ENCODE data around the gene KIAA0586. TPM values are rescaled to one million over a fixed set of nuclear protein-coding genes. Genes with fewer than 3 reads are reported as not detected.

The KIAA0586 gene
- total and polyA plus RNA-seq, 10 of the 15 experiments (the other 5 are each of a cell fraction or from before 2014, with no cell fraction given) = 7.1 to 27.6 (median 19.1) TPM

DNA sequence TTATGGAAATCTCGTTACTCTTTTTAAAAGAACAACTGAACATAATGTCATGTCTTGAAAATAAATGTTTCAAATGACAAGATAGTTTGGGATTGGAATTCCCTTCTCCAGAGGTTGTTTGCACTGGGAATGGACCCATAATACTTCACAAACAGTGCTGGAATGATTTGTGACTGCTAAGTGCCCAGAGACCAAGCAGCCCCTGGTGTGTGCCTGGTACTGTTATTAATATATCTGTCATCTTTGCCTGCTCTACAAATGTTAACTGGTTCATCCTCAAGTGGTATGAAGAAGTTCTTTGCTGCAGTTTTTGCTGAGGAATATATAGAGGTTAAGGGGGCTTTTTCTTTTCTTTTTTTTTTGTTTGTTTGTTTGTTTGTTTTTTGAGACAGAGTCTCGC is 145.3 kb downstream of the KIAA0586 start:
- Histone ChIP-seq H3K4me3 (no peak overlapping the region), H4K20me1 (ENCODE audit: control insufficient read depth, insufficient read depth) (no peaks in the 10 kb centered on the region), H3K79me2 (ENCODE audit: control insufficient read depth, insufficient read depth, low read length) (no peaks in the 10 kb centered on the region), H3K4me2 (ENCODE audit: control insufficient read depth, insufficient read depth) (no peak overlapping the region), H2AFZ (ENCODE audit: control insufficient read depth, low read depth, low read length) (no peak overlapping the region), H3K9ac (ENCODE audit: control insufficient read depth, insufficient read depth, low read length) (no peak overlapping the region), H3K9me3 (replicated peaks; ENCODE audit: control insufficient read depth, insufficient read depth, low read length) (no peaks in the 10 kb centered on the region), H3K27me3 (replicated peaks in 1 of 2; ENCODE audit: control insufficient read depth in 2 of 2, insufficient read depth in 2 of 2, low read length in 1 of 2) (no peaks in the 10 kb centered on the region), H3K27ac (ENCODE audit: control insufficient read depth, insufficient read depth) (no peak overlapping the region), H3K36me3 (ENCODE audit: control insufficient read depth in 2 of 2, insufficient read depth in 2 of 2, low read length in 1 of 2) (no peaks in the 10 kb centered on the region), H3K4me1 (ENCODE audit: control insufficient read depth, insufficient read depth, low read length) (no peaks in the 10 kb centered on the region)
- no TSS peak for BruUV-seq (replicated peaks)
- ChIA-PET CTCF (interaction anchor here (0.7 kb wide), 1 partner anchor 605 kb away, joined by 3 read pairs; no protein-coding TSS in a partner anchor), POLR2A (no interaction called here), SMC1A (ENCODE audit: uncharacterized antibody, unreplicated experiment) (interaction anchor here (1.2 kb wide), 3 partner anchors 12 to 72 kb away, joined by 3 to 4 read pairs (median 4); no protein-coding TSS in a partner anchor), RAD21 (ENCODE audit: unreplicated experiment) (interaction anchor here (1.1 kb wide), 1 partner anchor 552 kb away, joined by 3 read pairs; no protein-coding TSS in a partner anchor)
- FAIRE-seq (no peak), DNase-seq (ENCODE audit: low read depth, low spot score) (no peak), ATAC-seq (no peak)
- TF ChIP-seq, protein P1, sequence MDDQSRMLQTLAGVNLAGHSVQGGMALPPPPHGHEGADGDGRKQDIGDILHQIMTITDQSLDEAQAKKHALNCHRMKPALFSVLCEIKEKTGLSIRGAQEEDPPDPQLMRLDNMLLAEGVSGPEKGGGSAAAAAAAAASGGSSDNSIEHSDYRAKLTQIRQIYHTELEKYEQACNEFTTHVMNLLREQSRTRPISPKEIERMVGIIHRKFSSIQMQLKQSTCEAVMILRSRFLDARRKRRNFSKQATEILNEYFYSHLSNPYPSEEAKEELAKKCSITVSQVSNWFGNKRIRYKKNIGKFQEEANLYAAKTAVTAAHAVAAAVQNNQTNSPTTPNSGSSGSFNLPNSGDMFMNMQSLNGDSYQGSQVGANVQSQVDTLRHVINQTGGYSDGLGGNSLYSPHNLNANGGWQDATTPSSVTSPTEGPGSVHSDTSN (IDR thresholded peaks at IDR 0.05; ENCODE audit: insufficient replicate concordance, low read depth, low read length) = no peak
- TF ChIP-seq, protein P2, sequence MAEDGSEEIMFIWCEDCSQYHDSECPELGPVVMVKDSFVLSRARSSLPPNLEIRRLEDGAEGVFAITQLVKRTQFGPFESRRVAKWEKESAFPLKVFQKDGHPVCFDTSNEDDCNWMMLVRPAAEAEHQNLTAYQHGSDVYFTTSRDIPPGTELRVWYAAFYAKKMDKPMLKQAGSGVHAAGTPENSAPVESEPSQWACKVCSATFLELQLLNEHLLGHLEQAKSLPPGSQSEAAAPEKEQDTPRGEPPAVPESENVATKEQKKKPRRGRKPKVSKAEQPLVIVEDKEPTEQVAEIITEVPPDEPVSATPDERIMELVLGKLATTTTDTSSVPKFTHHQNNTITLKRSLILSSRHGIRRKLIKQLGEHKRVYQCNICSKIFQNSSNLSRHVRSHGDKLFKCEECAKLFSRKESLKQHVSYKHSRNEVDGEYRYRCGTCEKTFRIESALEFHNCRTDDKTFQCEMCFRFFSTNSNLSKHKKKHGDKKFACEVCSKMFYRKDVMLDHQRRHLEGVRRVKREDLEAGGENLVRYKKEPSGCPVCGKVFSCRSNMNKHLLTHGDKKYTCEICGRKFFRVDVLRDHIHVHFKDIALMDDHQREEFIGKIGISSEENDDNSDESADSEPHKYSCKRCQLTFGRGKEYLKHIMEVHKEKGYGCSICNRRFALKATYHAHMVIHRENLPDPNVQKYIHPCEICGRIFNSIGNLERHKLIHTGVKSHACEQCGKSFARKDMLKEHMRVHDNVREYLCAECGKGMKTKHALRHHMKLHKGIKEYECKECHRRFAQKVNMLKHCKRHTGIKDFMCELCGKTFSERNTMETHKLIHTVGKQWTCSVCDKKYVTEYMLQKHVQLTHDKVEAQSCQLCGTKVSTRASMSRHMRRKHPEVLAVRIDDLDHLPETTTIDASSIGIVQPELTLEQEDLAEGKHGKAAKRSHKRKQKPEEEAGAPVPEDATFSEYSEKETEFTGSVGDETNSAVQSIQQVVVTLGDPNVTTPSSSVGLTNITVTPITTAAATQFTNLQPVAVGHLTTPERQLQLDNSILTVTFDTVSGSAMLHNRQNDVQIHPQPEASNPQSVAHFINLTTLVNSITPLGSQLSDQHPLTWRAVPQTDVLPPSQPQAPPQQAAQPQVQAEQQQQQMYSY (CRISPR knock-in tag; IDR thresholded peaks at IDR 0.05) = no peak
- no peak for TF ChIP-seq KAT2A (conservative IDR thresholded peaks at IDR 0.05; ENCODE audit: control insufficient read depth, low read depth, low read length)
- no peak for TF ChIP-seq HDAC6 (IDR thresholded peaks at IDR 0.05; ENCODE audit: unreplicated experiment)
- TF ChIP-seq TAF1 (IDR thresholded peaks at IDR 0.05; ENCODE audit: borderline replicate concordance, low read depth, low read length) = no peak
- TF ChIP-seq ZNF384 (IDR thresholded peaks at IDR 0.05; ENCODE audit: borderline replicate concordance, low read depth, low read length) = no peak
- no peak for TF ChIP-seq HDGF (IDR thresholded peaks at IDR 0.05)
- no peak for TF ChIP-seq ESRRA (IDR thresholded peaks at IDR 0.05; ENCODE audit: low read length)
- TF ChIP-seq, protein P3, sequence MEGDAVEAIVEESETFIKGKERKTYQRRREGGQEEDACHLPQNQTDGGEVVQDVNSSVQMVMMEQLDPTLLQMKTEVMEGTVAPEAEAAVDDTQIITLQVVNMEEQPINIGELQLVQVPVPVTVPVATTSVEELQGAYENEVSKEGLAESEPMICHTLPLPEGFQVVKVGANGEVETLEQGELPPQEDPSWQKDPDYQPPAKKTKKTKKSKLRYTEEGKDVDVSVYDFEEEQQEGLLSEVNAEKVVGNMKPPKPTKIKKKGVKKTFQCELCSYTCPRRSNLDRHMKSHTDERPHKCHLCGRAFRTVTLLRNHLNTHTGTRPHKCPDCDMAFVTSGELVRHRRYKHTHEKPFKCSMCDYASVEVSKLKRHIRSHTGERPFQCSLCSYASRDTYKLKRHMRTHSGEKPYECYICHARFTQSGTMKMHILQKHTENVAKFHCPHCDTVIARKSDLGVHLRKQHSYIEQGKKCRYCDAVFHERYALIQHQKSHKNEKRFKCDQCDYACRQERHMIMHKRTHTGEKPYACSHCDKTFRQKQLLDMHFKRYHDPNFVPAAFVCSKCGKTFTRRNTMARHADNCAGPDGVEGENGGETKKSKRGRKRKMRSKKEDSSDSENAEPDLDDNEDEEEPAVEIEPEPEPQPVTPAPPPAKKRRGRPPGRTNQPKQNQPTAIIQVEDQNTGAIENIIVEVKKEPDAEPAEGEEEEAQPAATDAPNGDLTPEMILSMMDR (IDR thresholded peaks at IDR 0.05 in 2 of 3, conservative IDR thresholded peaks at IDR 0.05 in 1 of 3; ENCODE audit: control insufficient read depth in 2 of 3, extremely low read depth in 1 of 3, insufficient read depth in 1 of 3, low read depth in 3 of 3, low read length in 3 of 3) = no peak
- in situ Hi-C loops (cut with MboI) (no loop called here), intact Hi-C loops (cut with micrococcal nuclease; ENCODE audit: unreplicated experiment) (no loop called here)
- WGBS (ENCODE audit: insufficient coverage, insufficient replicate concordance, low lambda C conversion rate, missing lambda C conversion rate) = 15% methylated on average over 2 of the region's 2 CpGs

Measured in GM12878 (cell line).